Neuron (in vitro differentiated cells): ENCODE results near the gene SCN2A.
"Not testable (repeated sequence)": the region's sequence is repeated elsewhere in the genome, so short reads cannot be mapped to it uniquely, and the experiment has no call there.

Experiments
- H2AFZ ChIP-seq: one replicate; pipeline ENCODE4 v1.6.1; 2013; ENCODE audit warnings: low read depth, mild to moderate bottlenecking, inconsistent platforms, low read length, moderate library complexity
- H3K27me3 ChIP-seq: one replicate; pipeline ENCODE4 v1.6.1; 2013; ENCODE audit warnings: low read length; ENCODE audit not compliant: insufficient read depth
- H3K36me3 ChIP-seq: one replicate; pipeline ENCODE4 v1.6.1; 2013; ENCODE audit warnings: low read length; ENCODE audit not compliant: insufficient read depth
- H3K4me1 ChIP-seq: one replicate; pipeline ENCODE4 v1.6.1; 2013; ENCODE audit warnings: low read length; ENCODE audit not compliant: insufficient read depth
- H3K4me3 ChIP-seq: 2 replicates; pipeline ENCODE4 v1.5.1; 2013; ENCODE audit warnings: mild to moderate bottlenecking, low read length, moderate library complexity
- H3K9me3 ChIP-seq: one replicate; pipeline ENCODE4 v1.6.1; 2013; ENCODE audit warnings: low read length

SCN2A gene

GRCh38 chr2:165371356-165371755 is 132.1 kb downstream of the SCN2A start:
- Histone ChIP-seq H2AFZ (no peak overlapping the region), H3K4me1 (peaks cover 13% of the 10 kb centered on the region), H3K9me3 (no peaks in the 10 kb centered on the region), H3K36me3 (no peaks in the 10 kb centered on the region), H3K27me3 (no peaks in the 10 kb centered on the region), H3K4me3 (no peak overlapping the region)

GRCh38 chr2:165373278-165374010 is 134.2 kb downstream of the SCN2A start:
- Histone ChIP-seq H2AFZ (no peak overlapping the region), H3K9me3 (no peaks in the 10 kb centered on the region), H3K4me3 (no peak overlapping the region), H3K4me1 (peaks cover 18% of the 10 kb centered on the region), H3K27me3 (no peaks in the 10 kb centered on the region), H3K36me3 (no peaks in the 10 kb centered on the region)

GRCh38 chr2:165376571-165376975 is 137.4 kb downstream of the SCN2A start:
- H3K36me3 ChIP-seq: no peaks in the 10 kb centered on the region
- H3K27me3 ChIP-seq: no peaks in the 10 kb centered on the region
- no peak overlapping the region for H3K4me3 ChIP-seq
- no peak overlapping the region for H2AFZ ChIP-seq
- no peaks in the 10 kb centered on the region for H3K9me3 ChIP-seq
- peaks cover 18% of the 10 kb centered on the region for H3K4me1 ChIP-seq

- no peak overlapping the region for H3K4me3 ChIP-seq
- H2AFZ ChIP-seq: no peak overlapping the region
- no peaks in the 10 kb centered on the region for H3K9me3 ChIP-seq
- H3K27me3 ChIP-seq: no peaks in the 10 kb centered on the region
- no peaks in the 10 kb centered on the region for H3K36me3 ChIP-seq
- no peaks in the 10 kb centered on the region for H3K4me1 ChIP-seq
These were observed 143.1 kb downstream of the SCN2A start for GRCh38 chr2:165382362-165382761.

GRCh38 chr2:165390875-165391274 is 151.7 kb downstream of the SCN2A start:
- H3K4me3 ChIP-seq: no peak overlapping the region
- H3K4me1 ChIP-seq: no peaks in the 10 kb centered on the region
- no peaks in the 10 kb centered on the region for H3K27me3 ChIP-seq
- no peaks in the 10 kb centered on the region for H3K36me3 ChIP-seq
- no peak overlapping the region for H2AFZ ChIP-seq
- H3K9me3 ChIP-seq: no peaks in the 10 kb centered on the region

- Histone ChIP-seq H3K9me3 (no peaks in the 10 kb centered on the region), H3K4me3 (no peak overlapping the region), H3K4me1 (no peaks in the 10 kb centered on the region), H3K36me3 (no peaks in the 10 kb centered on the region), H2AFZ (no peak overlapping the region), H3K27me3 (no peaks in the 10 kb centered on the region)
These were observed 152.6 kb downstream of the SCN2A start for GRCh38 chr2:165391791-165392190.

- not testable (repeated sequence) for H3K9me3 ChIP-seq, H3K4me3 ChIP-seq, H3K4me1 ChIP-seq, H2AFZ ChIP-seq, H3K36me3 ChIP-seq, H3K27me3 ChIP-seq
These were observed 159.4 kb downstream of the SCN2A start for GRCh38 chr2:165398603-165399002.

- Histone ChIP-seq H3K9me3 (no peaks in the 10 kb centered on the region), H3K27me3 (no peaks in the 10 kb centered on the region), H3K4me1 (peaks cover 5% of the 10 kb centered on the region), H3K36me3 (no peaks in the 10 kb centered on the region), H3K4me3 (no peak overlapping the region), H2AFZ (no peak overlapping the region)
These were observed 162.2 kb downstream of the SCN2A start for GRCh38 chr2:165401285-165401852.

GRCh38 chr2:165402162-165402561 is 162.9 kb downstream of the SCN2A start:
- Histone ChIP-seq H3K9me3 (no peaks in the 10 kb centered on the region), H3K36me3 (no peaks in the 10 kb centered on the region), H3K4me3 (no peak overlapping the region), H3K4me1 (peaks cover 8% of the 10 kb centered on the region), H2AFZ (no peak overlapping the region), H3K27me3 (no peaks in the 10 kb centered on the region)

GRCh38 chr2:165406173-165406572 is 167.0 kb downstream of the SCN2A start:
- H2AFZ ChIP-seq: no peak overlapping the region
- H3K9me3 ChIP-seq: no peaks in the 10 kb centered on the region
- no peaks in the 10 kb centered on the region for H3K36me3 ChIP-seq
- H3K4me1 ChIP-seq: peaks cover 8% of the 10 kb centered on the region
- H3K4me3 ChIP-seq: no peak overlapping the region
- no peaks in the 10 kb centered on the region for H3K27me3 ChIP-seq

- H3K36me3 ChIP-seq: no peaks in the 10 kb centered on the region
- H3K9me3 ChIP-seq: no peaks in the 10 kb centered on the region
- H3K4me1 ChIP-seq: peaks cover 8% of the 10 kb centered on the region
- H2AFZ ChIP-seq: no peak overlapping the region
- H3K4me3 ChIP-seq: no peak overlapping the region
- H3K27me3 ChIP-seq: no peaks in the 10 kb centered on the region
These were observed 168.3 kb downstream of the SCN2A start for GRCh38 chr2:165407466-165407865.

GRCh38 chr2:165408186-165408585 is 169.0 kb downstream of the SCN2A start:
- Histone ChIP-seq H3K4me3 (no peak overlapping the region), H2AFZ (no peak overlapping the region), H3K36me3 (no peaks in the 10 kb centered on the region), H3K4me1 (peaks cover 8% of the 10 kb centered on the region), H3K9me3 (no peaks in the 10 kb centered on the region), H3K27me3 (no peaks in the 10 kb centered on the region)

- Histone ChIP-seq H3K9me3 (no peaks in the 10 kb centered on the region), H3K4me3 (no peak overlapping the region), H3K27me3 (no peaks in the 10 kb centered on the region), H3K4me1 (peaks cover 8% of the 10 kb centered on the region), H2AFZ (no peak overlapping the region), H3K36me3 (no peaks in the 10 kb centered on the region)
These were observed 171.1 kb downstream of the SCN2A start for GRCh38 chr2:165410276-165410675.

GRCh38 chr2:165414187-165414586 is 175.0 kb downstream of the SCN2A start:
- Histone ChIP-seq H3K36me3 (no peaks in the 10 kb centered on the region), H3K9me3 (no peaks in the 10 kb centered on the region), H2AFZ (no peak overlapping the region), H3K4me1 (no peaks in the 10 kb centered on the region), H3K4me3 (no peak overlapping the region), H3K27me3 (no peaks in the 10 kb centered on the region)
